ENCODE data around the gene CHKA.

GRCh38 chr11:68099057-68099456 is 22.1 kb downstream of the CHKA start:
- TF ChIP-seq CTCF (IDR thresholded peaks at IDR 0.05; ENCODE audit: borderline replicate concordance, extremely low read depth, low read length, poor library complexity, severe bottlenecking) (no peak), EZH2 (IDR thresholded peaks at IDR 0.05; ENCODE audit: borderline replicate concordance, low read depth, low read length, severe bottlenecking) (no peak)

Data from DND-41 (cell line).